A549 treated with AZD9567 at 1 μM for 4 hours (cell line): ENCODE data around the gene BHLHA9. TPM values are rescaled to one million over a fixed set of nuclear protein-coding genes. Genes with fewer than 3 reads are reported as not detected.

Experiments
- total RNA-seq: library from RNA; stranded (reverse); fragments of 200-300 nt; extraction: Qiagen RNA extraction; gene quantifications from 5 replicates; pipeline ENCODE4 v1.2.3, GENCODE V29; 2022; ENCODE audit not compliant: insufficient read depth

BHLHA9 gene
- total RNA-seq: not detected in 5 replicates

GRCh38 chr17:1270210-1271029 is at the start of gene BHLHA9:
TSS of gene BHLHA9 (plus strand) at chr17:1270444. CDS start at chr17:1270564, 120 bp downstream.

Other genes with a start within 250 kb of the BHLHA9 start
- 97.6 to 120 TPM (median 113 TPM) in 5 replicates for gene ABR, start 90.5 kb upstream of the BHLHA9 start, total RNA-seq
- not detected in 5 replicates for gene TRARG1, start 9.2 kb downstream of the BHLHA9 start, total RNA-seq
- gene YWHAE, start 129.8 kb downstream of the BHLHA9 start, total RNA-seq: 544 to 947 TPM (median 561 TPM) in 5 replicates
- 82.1 to 116 TPM (median 90.8 TPM) in 5 replicates for gene CRK, start 185.8 kb downstream of the BHLHA9 start, total RNA-seq
- 119 to 134 TPM (median 129 TPM) in 5 replicates for gene MYO1C, start 222.2 kb downstream of the BHLHA9 start, total RNA-seq
- 25.9 to 27.8 TPM (median 26.0 TPM) in 5 replicates for gene INPP5K, start 246.2 kb downstream of the BHLHA9 start, total RNA-seq